KBM-7 (cell line): ENCODE data around the gene TMC4.

Source experiments
- DNase-seq: peaks from one replicate; pipeline ENCODE4 v3.0.0-alpha.2; 2015
- in situ Hi-C: fragments of 300-500 bp; cut with MboI; formaldehyde crosslinking; loops from 2 replicates; pipeline ENCODE4 v1.14.3; 2020; ENCODE audit warnings: low sequenced_read_pairs, low pct_unique_long_range_greater_than_20kb, mixed read lengths

Gene TMC4

GRCh38 chr19:54114340-54115108, 58.4 kb downstream of the TMC4 start:
- peak; percentile 74 for DNase-seq
- in situ Hi-C loops, result no loop called here
